Upper lobe of left lung (tissue), 6 donors: Measurements from ENCODE around the gene CEP170B. TPM values are rescaled to one million over a fixed set of nuclear protein-coding genes. Genes with fewer than 3 reads are reported as not detected.
A peak's percentile ranks its signal among the peaks of the same experiment; 100 is the strongest.

Experiments used
- ATAC-seq, 2 donors: fragments of 200-7000 bp; cut with Tn5 transposase; one replicate each; pipeline ENCODE4 v1.9.1; 2022; ENCODE audit warnings: mild to moderate bottlenecking in 2 of 2, moderate library complexity in 2 of 2; ENCODE audit not compliant: low FRiP score in 2 of 2
- DNase-seq, 2 donors: peaks; one replicate each; pipeline ENCODE4 v3.0.0-alpha.2; 2019 to 2020
- H3K27ac ChIP-seq, 4 donors: fragments of 200-600 bp; sonication (generic); one replicate each; pipeline ENCODE4 v1.5.1; 2016 to 2019
- H3K27me3 ChIP-seq, 4 donors: fragments of 200-600 bp; sonication (generic); one replicate each; pipeline ENCODE4 v1.5.1; 2017 to 2019
- H3K36me3 ChIP-seq, 4 donors: fragments of 200-600 bp; sonication (generic); one replicate each; pipeline ENCODE4 v1.5.1; 2016 to 2019
- H3K4me1 ChIP-seq, 4 donors: fragments of 200-600 bp; sonication (generic); one replicate each; pipeline ENCODE4 v1.5.1; 2018 to 2019
- H3K4me3 ChIP-seq, 4 donors: fragments of 200-600 bp; sonication (generic); one replicate each; pipeline ENCODE4 v1.5.1; 2017 to 2019; ENCODE audit warnings: mild to moderate bottlenecking in 2 of 4, moderate library complexity in 1 of 4
- H3K9me3 ChIP-seq, 4 donors: fragments of 200-600 bp; sonication (generic); one replicate each; pipeline ENCODE4 v1.5.1; 2018 to 2019
- CTCF ChIP-seq, 6 experiments: fragments of 450-650 bp in 4 of 6; fragments of 200-600 bp in 2 of 6; sonication (generic) in 2 of 6; IDR thresholded peaks; one replicate each; pipeline ENCODE4 v1.5.1; 2016 to 2019; ENCODE audit warnings: antibody characterized with exemption in 6 of 6
- EP300 ChIP-seq, 4 donors: sonication (generic); formaldehyde crosslinking; IDR thresholded peaks; one replicate each; pipeline ENCODE4 v1.5.1; 2017; ENCODE audit warnings: antibody characterized with exemption in 4 of 4, control low read depth in 2 of 4
- POLR2A ChIP-seq, 4 donors: fragments of 450-650 bp; IDR thresholded peaks; one replicate each; pipeline ENCODE4 v1.5.1; 2016 to 2017; ENCODE audit warnings: antibody characterized with exemption in 4 of 4, mild to moderate bottlenecking in 2 of 4
- POLR2AphosphoS5 ChIP-seq, 2 donors: sonication (generic); formaldehyde crosslinking; IDR thresholded peaks; one replicate each; pipeline ENCODE4 v1.5.1; 2017; ENCODE audit warnings: antibody characterized with exemption in 2 of 2
- WGBS, 2 donors: methylation state at CpG; one replicate each; pipeline ENCODE4 v1.1.5; 2017 to 2018; 5-methylcytosine and 5-hydroxymethylcytosine counted together
- total RNA-seq, 6 donors: library from RNA; depleted of rRNA in 4 of 6; stranded (reverse); fragments of >200 nt in 4 of 6; gene quantifications; one replicate each; pipeline versions ENCODE4 v1.1.0 to v1.2.1, GENCODE V29; 2016 to 2021
- donor health status: DM: no; HTN: no; CAD: no; lungs with moderate emphysema.
- donor health status: DM: no; HTN: yes; CAD: no; lungs with severe emphysema.

Gene CEP170B
- total RNA-seq, 6 donors from 2014 or later, result 24.2 to 57.8 (median 35.6) TPM

GRCh38 chr14:104819361-104819781 lies 45.7 kb upstream of the CEP170B start:
- DNase-seq, result peak in 1 of 2 donors; percentile 64
- H3K9me3 ChIP-seq, result no peaks in the 10 kb centered on the region
- H3K27me3 ChIP-seq, result no peaks in the 10 kb centered on the region
- ATAC-seq, result no peak
- H3K27ac ChIP-seq, result peak overlapping the region in 1 of 4 donors; percentile 4
- 76 to 89% methylated on average over 8 to 12 of the region's 12 CpGs for WGBS, 2 donors
- H3K4me3 ChIP-seq, result no peak overlapping the region
- TF ChIP-seq POLR2AphosphoS5 (IDR thresholded peaks at IDR 0.05), result no peak
- no peak for TF ChIP-seq EP300 (IDR thresholded peaks at IDR 0.05)
- TF ChIP-seq POLR2A (IDR thresholded peaks at IDR 0.05), result no peak
- no peak for TF ChIP-seq CTCF (IDR thresholded peaks at IDR 0.05)
- H3K4me1 ChIP-seq, result peaks cover 23 to 41% (median 27%) of the 10 kb centered on the region in 4 donors
- no peaks in the 10 kb centered on the region for H3K36me3 ChIP-seq

DNA sequence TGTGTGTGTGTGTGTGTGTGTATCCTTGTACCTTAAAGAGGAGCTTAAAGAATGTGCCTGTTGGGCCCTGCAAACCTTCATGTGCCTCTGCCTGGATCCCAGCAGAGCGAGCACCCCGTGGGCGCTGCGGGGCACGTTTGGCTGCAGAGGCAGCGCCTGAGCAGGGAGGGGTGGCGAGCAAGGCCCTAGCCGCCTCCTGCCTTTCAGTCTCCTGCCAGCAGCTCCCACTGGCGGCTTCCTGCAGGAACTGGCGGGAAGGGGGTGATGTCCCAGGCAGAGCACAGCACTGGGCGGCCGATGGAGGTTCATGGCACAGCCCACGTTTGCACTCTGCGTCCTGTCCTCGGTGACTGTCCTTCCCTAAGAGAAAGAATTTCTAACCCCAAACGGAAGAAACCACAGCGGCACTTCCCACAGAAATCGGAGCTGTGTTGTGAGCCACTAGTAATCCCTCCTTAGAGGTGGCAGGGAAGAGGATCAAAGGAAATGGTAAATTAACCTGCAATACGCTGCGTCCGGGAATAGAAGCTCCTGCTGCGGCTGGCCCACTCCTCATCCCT lies 44.3 kb upstream of the CEP170B start:
- no peaks in the 10 kb centered on the region for H3K27me3 ChIP-seq
- DNase-seq, result peak; percentile 77 to 82
- H3K4me3 ChIP-seq, result no peak overlapping the region
- no peaks in the 10 kb centered on the region for H3K36me3 ChIP-seq
- peak in 1 of 2 donors; percentile 39 for ATAC-seq
- TF ChIP-seq POLR2A (IDR thresholded peaks at IDR 0.05) (no peak), CTCF (IDR thresholded peaks at IDR 0.05) (peak; percentile 40 to 83 (median 64))
- H3K9me3 ChIP-seq, result no peaks in the 10 kb centered on the region
- H3K27ac ChIP-seq, result no peak overlapping the region
- peaks cover 20 to 35% (median 25%) of the 10 kb centered on the region in 4 donors for H3K4me1 ChIP-seq
- WGBS, 2 donors, result 28 to 30% methylated on average over 12 to 21 of the region's 22 CpGs

DNA sequence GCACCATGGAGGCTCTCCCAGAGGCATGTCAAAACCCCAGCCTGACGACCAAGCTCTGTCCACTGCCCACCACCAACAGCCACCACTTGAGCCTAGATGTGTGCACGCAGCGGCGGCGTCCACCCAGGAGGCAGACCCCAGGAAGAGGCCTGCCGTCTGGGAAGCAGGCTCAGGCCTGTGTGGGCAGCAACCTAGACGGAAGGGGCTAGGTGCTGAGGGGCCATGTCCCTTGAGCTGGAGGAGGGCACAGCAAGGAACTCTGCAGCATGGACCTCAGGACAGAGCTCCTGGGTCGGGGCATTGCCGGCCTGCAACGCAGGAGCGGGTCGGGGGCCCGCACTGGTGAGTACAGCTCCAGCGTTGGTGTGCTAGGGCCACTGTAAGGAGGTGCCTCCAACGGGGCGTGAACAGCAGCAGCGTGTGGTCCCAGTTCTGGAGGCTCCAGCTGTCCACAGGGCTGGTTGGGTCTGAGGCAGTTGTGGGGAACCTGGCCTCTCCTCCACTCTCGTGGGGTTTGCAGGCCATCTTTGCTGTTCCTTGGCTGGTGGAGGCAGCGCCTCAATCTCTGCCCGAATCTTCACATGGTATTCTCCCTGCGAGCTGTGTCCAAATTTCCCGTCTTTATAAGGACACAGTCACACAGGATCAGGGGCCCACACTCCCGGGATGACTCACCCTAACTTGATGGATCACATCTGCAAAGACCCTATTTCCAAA lies 43.7 kb upstream of the CEP170B start:
- 67 to 92% methylated on average over 6 to 20 of the region's 23 CpGs for WGBS, 2 donors
- no peak overlapping the region for H3K4me3 ChIP-seq
- no peaks in the 10 kb centered on the region for H3K9me3 ChIP-seq
- H3K36me3 ChIP-seq, result no peaks in the 10 kb centered on the region
- no peak overlapping the region for H3K27ac ChIP-seq
- no peaks in the 10 kb centered on the region for H3K27me3 ChIP-seq
- peaks cover 23 to 40% (median 29%) of the 10 kb centered on the region in 4 donors for H3K4me1 ChIP-seq
- TF ChIP-seq CTCF (IDR thresholded peaks at IDR 0.05), result no peak
- TF ChIP-seq EP300 (IDR thresholded peaks at IDR 0.05), result no peak
- TF ChIP-seq POLR2AphosphoS5 (IDR thresholded peaks at IDR 0.05), result no peak
- TF ChIP-seq POLR2A (IDR thresholded peaks at IDR 0.05), result no peak
- DNase-seq (peak in 1 of 2 donors; percentile 79), ATAC-seq (no peak)

GRCh38 chr14:104821971-104822608 lies 43.0 kb upstream of the CEP170B start:
- ATAC-seq, result no peak
- 89 to 94% methylated on average over 17 to 27 of the region's 27 CpGs for WGBS, 2 donors
- TF ChIP-seq EP300 (IDR thresholded peaks at IDR 0.05) (no peak), POLR2A (IDR thresholded peaks at IDR 0.05) (no peak), POLR2AphosphoS5 (IDR thresholded peaks at IDR 0.05) (no peak), CTCF (IDR thresholded peaks at IDR 0.05) (no peak)
- Histone ChIP-seq H3K27ac (no peak overlapping the region), H3K36me3 (no peaks in the 10 kb centered on the region), H3K27me3 (no peaks in the 10 kb centered on the region), H3K4me1 (peaks cover 18 to 38% (median 26%) of the 10 kb centered on the region in 4 donors), H3K4me3 (no peak overlapping the region), H3K9me3 (no peaks in the 10 kb centered on the region)
- DNase-seq, result peak in 1 of 2 donors; percentile 61
